ENCODE results near the gene DEFB128.
"Not testable (repeated sequence)": the region's sequence is repeated elsewhere in the genome, so short reads cannot be mapped to it uniquely, and the experiment has no call there.

- not testable (repeated sequence) for TF ChIP-seq ZNF232 (CRISPR knock-in tag; IDR thresholded peaks at IDR 0.05); CTCF (IDR thresholded peaks at IDR 0.05 in 2 of 3, conservative IDR thresholded peaks at IDR 0.05 in 1 of 3; ENCODE audit: insufficient read depth in 2 of 3, low read depth in 1 of 3, low read length in 3 of 3); TEAD2 (tag; IDR thresholded peaks at IDR 0.05); SMARCB1 (IDR thresholded peaks at IDR 0.05; ENCODE audit: insufficient read length, low read depth); ZNF584 (CRISPR knock-in tag; IDR thresholded peaks at IDR 0.05; ENCODE audit: low read depth); POLR2AphosphoS2 (IDR thresholded peaks at IDR 0.05; ENCODE audit: low read length); NR4A1 (CRISPR knock-in tag; IDR thresholded peaks at IDR 0.05); NR4A1 (tag; IDR thresholded peaks at IDR 0.05); SRF (CRISPR knock-in tag; IDR thresholded peaks at IDR 0.05); ELK3 (CRISPR knock-in tag; IDR thresholded peaks at IDR 0.05); ZNF140 (CRISPR knock-in tag; IDR thresholded peaks at IDR 0.05); NR2C1 (IDR thresholded peaks at IDR 0.05); NR2C1 (tag; IDR thresholded peaks at IDR 0.05)
These were observed 14.1 kb upstream of the DEFB128 start for GRCh38 chr20:203630-204029.

Measured in K562 (cell line).